OCI-LY3 (cell line): Measurements from ENCODE around the gene ZFP92.

ENCODE experiments used
- CTCF ChIP-seq: fragments of 200-600, 300-600 bp; sonication (generic); IDR thresholded peaks from 2 replicates; pipeline ENCODE4 v1.5.1; 2014; ENCODE audit warnings: antibody characterized with exemption, low read length, low read depth
- EZH2phosphoT487 ChIP-seq: fragments of 200-600 bp; shearing (Covaris generic); IDR thresholded peaks from 2 replicates; pipeline ENCODE4 v1.6.1; 2018; ENCODE audit warnings: antibody characterized with exemption, mixed run types, low read depth

DNA sequence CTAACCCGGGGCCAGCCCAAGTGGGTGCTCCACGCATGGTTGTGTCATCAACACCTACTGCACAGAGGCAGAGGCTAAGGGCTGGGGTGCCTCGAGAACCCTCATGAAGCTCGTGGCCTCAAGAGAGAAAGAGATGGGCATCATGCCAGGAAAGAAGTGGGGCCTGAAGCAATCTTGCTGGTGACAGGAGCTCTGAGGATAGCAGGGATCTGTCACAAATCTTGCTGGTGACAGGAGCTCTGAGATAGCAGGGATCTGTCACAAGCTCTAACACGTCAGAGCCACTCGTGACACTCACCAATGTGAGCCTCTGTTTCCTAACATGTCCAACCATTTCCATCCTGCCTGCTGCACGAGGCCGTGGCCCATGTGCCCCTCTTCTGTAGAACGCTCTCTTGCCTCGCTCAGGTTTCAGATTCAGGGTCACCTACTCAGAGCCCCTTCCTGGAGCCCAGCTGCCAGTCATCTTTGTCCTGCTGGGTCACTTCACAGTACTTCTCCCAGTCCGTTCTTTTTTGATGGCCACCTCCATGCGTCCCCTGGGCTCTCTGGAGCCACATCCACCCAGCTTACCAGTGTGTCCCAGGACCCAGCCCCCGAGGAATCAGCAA is 31.2 kb upstream of the ZFP92 start:
- TF ChIP-seq CTCF, result no peak
- TF ChIP-seq EZH2phosphoT487, result no peak
